GM12874 (cell line): Measurements from ENCODE around the gene RAP1GDS1.

Experiments
- TF ChIP-seq, protein P1 (sequence below): IDR thresholded peaks from 2 replicates; pipeline ENCODE4 v1.5.1; 2011; ENCODE audit warnings: low read depth, mild to moderate bottlenecking, control low read depth, low read length, moderate library complexity; ENCODE audit not compliant: insufficient read depth

RAP1GDS1 gene

DNA sequence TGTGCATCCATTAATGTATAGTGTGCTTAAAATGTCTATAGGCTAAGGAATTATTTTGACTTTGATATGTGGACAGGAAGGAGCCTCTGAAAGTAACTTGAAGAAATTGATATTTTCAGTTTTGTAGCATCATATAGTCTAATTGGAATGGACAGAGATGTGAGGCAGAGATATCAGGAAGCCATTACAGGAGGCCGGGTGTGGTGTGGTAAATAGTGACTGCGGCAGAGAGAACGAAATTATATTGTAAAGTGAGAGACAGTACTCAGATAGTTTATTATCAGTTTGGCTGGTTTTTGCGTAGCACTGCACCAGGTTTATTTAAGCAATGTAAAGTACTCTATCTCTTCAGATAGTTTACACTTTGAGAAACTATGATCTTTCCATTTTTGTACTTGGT, 98.5 kb downstream of the RAP1GDS1 start:
- TF ChIP-seq, protein P1, sequence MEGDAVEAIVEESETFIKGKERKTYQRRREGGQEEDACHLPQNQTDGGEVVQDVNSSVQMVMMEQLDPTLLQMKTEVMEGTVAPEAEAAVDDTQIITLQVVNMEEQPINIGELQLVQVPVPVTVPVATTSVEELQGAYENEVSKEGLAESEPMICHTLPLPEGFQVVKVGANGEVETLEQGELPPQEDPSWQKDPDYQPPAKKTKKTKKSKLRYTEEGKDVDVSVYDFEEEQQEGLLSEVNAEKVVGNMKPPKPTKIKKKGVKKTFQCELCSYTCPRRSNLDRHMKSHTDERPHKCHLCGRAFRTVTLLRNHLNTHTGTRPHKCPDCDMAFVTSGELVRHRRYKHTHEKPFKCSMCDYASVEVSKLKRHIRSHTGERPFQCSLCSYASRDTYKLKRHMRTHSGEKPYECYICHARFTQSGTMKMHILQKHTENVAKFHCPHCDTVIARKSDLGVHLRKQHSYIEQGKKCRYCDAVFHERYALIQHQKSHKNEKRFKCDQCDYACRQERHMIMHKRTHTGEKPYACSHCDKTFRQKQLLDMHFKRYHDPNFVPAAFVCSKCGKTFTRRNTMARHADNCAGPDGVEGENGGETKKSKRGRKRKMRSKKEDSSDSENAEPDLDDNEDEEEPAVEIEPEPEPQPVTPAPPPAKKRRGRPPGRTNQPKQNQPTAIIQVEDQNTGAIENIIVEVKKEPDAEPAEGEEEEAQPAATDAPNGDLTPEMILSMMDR = no peak

- TF ChIP-seq, protein P1 = no peak
Measured at GRCh38 chr4:98363431-98363830, 102.2 kb downstream of the RAP1GDS1 start.

GRCh38 chr4:98369322-98369721, 108.1 kb downstream of the RAP1GDS1 start:
- TF ChIP-seq, protein P1 = no peak

- TF ChIP-seq, protein P1 = no peak
Measured at GRCh38 chr4:98374643-98375042, 113.5 kb downstream of the RAP1GDS1 start.

GRCh38 chr4:98377559-98377958, 116.4 kb downstream of the RAP1GDS1 start:
- TF ChIP-seq, protein P1 = no peak

GRCh38 chr4:98381306-98381705, 120.1 kb downstream of the RAP1GDS1 start:
- TF ChIP-seq, protein P1 = no peak

DNA sequence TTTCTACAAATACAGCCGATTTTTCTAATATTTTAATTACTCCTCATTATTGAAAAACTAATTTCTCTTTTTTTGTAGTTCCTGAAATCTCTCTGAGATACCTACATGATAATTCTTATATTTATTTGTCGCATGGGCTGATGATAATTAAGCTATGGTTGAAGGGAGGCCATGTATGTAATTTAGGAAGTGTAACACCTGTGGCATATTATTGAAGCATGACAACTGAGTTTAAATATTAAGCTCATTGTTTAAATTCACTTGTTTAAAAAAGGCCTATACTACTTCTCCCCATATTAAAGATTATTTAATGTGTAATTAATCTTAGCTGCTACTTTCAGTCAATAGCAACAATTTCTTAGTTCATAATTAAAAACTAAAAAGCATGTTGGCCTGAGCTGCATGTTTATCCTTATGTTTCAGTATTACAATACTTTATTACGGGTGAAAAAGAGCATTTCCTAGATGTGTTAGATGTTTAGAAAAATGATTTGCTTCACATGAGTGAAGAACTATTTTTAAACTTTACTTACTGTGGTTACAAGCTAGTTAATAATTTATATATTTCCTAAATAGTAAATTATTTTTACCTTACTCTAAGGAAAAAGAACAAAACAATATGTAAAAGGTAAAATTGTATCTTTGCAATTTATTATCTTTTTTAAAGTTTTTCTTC, 122.4 kb downstream of the RAP1GDS1 start:
- TF ChIP-seq, protein P1 = no peak
